Keratinocyte (primary cell): ENCODE results near the gene MFSD2A.

Source experiments
- CTCF ChIP-seq, 3 experiments: IDR thresholded peaks in 1 of 3; conservative IDR thresholded peaks in 1 of 3; optimal IDR thresholded peaks in 1 of 3; 2 replicates in 2 of 3; 3 replicates in 1 of 3; pipeline versions ENCODE3 to v1.5.1; 2011; ENCODE audit warnings: low read length in 3 of 3, mild to moderate bottlenecking in 3 of 3, moderate library complexity in 2 of 3, control low read depth in 1 of 3, inconsistent platforms in 1 of 3; ENCODE audit not compliant: insufficient read depth in 2 of 3; ENCODE audit errors: extremely low read depth in 1 of 3
- EZH2 ChIP-seq: IDR thresholded peaks from one replicate; pipeline ENCODE4 v1.6.1; 2012; ENCODE audit warnings: inconsistent platforms, mild to moderate bottlenecking, low read length, moderate library complexity

- no peak for TF ChIP-seq CTCF (optimal IDR thresholded peaks at IDR 0.05 in 1 of 3, IDR thresholded peaks at IDR 0.05 in 1 of 3, conservative IDR thresholded peaks at IDR 0.05 in 1 of 3; ENCODE audit: extremely low read depth in 1 of 3, insufficient read depth in 2 of 3, low read length in 3 of 3)
- TF ChIP-seq EZH2: no peak
Observed at GRCh38 chr1:40003156-40004093, 48.5 kb downstream of the MFSD2A start.
